Middle frontal gyrus (tissue), 1 donor: Measurements from ENCODE around the gene SCN11A.

Source experiments
- DNase-seq: peaks from one replicate; pipeline ENCODE4 v3.0.0-alpha.2; 2015; ENCODE audit warnings: low spot score; ENCODE audit errors: extremely low spot score

SCN11A gene

DNA sequence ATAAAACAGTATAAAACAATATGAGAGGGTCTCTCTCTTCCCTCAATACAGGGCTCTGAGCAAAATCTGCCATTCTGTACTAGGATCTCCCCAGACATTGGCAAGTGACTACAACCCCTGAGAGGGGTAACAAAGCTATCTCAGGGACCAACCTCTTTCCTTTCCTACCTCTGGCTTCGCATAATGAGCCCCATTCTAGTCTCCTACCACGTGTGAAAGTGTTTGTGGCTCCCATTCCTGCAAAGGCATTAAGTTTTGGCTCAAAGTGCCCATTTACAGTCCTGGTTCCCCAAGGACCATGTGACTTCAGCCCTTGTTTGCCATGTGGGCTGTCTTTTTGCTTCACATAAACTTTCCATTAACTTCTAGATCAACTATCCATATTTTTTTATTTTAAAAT is 46.4 kb downstream of the SCN11A start:
- DNase-seq = no peak
